Amniotic stem cell (primary cell): ENCODE results near the gene ZC3H8.

Experiments
- DNase-seq: peaks from one replicate; lab custom pipeline; 2025; lab: John Stamatoyannopoulos, UW

ZC3H8 gene

DNA sequence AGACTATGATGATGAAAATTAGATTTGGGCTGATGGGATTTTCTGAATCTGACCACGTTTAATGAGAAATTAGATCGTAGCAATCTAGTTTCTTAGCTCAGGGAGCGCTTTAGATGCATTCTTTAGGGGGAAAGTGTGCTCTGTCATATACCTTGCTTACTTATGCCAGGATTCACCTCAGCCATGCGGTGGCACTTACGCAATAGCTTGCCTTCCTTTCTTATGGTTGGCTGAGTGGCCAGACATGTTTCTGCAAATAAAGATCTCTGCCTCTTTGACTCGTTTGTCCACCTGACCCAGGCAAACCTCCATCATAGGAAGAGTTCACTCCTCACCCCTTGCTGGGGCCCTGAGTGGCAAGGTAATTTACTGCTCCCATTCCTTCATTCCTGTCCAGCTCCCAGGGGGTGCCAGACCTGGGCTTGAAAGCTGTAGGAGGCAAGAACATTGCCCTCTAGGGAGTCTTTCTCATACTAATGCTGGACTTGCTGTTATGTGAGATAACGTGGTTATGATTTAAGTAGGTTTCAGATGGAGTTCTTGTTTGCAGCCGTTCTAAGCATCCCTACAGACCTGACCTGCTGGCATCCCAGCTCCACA, 59.6 kb downstream of the ZC3H8 start:
- DNase-seq, result no peak

- no peak for DNase-seq
Measured at GRCh38 chr2:112194482-112194881, 60.4 kb downstream of the ZC3H8 start.

GRCh38 chr2:112194028-112194427, 60.8 kb downstream of the ZC3H8 start:
- DNase-seq, result no peak

DNA sequence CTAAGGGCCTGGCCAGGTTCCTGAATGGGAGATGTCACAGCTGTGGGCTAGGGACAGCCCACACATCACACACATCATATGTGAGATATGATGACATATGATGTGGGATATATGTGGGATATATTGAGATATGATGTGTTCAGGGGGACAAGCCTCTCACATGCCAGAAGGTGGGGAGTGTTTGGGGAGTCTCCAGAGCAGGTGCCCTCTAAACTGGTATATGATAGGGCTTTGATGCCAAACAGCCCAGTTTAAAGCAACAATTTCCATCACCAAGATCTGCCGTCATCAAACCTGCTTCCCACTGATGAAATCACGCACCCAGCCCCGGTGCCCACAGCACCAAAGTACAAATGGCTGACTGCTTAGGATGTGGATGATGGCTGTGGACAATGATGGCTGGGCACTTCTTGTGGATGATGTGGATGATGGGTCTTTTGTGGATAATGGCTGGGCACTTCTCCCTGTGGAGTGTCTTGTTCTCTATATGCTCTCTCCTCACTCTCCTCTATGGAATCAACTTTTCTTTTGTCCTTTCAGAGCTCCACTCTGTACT, 65.8 kb downstream of the ZC3H8 start:
- no peak for DNase-seq

DNA sequence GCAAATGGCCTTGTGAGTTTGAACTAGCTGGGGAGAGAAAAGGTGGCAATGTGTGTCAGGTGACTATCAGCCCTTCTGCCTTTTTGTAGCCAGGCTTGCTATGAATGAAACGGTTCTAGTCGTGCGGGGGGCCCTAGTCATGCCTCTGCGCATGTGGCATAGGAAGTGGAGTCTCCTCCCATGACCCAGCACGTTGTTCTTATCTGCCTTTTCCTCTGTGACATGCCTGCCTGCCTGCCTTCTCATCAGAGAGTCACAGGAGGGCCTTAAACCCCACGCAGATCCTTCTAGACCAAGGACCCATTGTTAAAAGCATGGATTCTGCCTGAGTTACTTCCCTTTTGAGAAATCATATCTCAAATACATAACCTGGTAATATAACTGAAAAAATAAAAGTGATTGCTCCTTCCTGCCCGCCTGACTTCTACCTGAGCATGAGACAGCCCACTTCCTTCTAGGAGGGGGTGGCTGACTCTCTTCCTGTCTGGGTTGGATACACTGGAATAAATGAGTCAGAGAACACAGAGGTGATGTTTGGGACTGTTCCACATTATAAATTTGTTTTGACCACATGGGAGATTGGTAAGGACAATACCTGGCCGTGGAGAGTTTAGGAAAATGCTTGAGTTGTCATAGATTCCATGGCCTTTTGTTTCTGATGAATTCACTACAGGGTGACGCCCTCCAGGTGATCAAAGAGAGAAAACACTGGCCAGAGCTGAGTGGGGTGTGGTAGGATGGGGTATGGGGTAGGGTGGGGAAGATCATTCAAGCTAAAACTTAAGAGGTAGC, 66.8 kb downstream of the ZC3H8 start:
- DNase-seq, result no peak

DNA sequence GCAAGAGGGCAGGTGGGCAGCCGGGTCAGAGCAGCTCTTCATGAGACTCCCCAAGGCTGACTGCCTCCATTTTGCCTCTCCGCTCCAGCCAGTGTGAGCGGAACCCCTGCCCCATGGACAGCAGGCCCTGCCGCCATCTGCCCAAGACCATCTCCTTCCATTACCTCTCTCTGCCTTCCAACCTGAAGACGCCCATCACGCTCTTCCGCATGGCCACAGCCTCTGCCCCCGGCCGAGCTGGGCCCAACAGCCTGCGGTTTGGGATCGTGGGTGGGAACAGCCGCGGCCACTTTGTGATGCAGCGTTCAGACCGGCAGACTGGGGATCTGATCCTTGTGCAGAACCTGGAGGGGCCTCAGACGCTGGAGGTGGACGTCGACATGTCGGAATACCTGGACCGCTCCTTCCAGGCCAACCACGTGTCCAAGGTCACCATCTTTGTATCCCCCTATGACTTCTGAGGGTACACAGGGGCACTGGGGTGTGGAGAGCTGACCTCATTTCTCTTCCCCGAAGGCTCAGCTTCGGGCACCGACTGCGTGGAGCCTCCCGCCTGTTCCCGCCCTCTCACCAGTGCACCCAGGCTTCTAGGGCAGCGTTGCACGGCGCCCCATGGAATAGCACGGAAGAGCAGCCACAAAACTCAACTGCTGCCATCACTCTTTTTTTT, 67.7 kb downstream of the ZC3H8 start:
- no peak for DNase-seq

- no peak for DNase-seq
Measured at GRCh38 chr2:112185131-112185530, 69.7 kb downstream of the ZC3H8 start.

- DNase-seq, result no peak
Measured at GRCh38 chr2:112184121-112184520, 70.7 kb downstream of the ZC3H8 start.

DNA sequence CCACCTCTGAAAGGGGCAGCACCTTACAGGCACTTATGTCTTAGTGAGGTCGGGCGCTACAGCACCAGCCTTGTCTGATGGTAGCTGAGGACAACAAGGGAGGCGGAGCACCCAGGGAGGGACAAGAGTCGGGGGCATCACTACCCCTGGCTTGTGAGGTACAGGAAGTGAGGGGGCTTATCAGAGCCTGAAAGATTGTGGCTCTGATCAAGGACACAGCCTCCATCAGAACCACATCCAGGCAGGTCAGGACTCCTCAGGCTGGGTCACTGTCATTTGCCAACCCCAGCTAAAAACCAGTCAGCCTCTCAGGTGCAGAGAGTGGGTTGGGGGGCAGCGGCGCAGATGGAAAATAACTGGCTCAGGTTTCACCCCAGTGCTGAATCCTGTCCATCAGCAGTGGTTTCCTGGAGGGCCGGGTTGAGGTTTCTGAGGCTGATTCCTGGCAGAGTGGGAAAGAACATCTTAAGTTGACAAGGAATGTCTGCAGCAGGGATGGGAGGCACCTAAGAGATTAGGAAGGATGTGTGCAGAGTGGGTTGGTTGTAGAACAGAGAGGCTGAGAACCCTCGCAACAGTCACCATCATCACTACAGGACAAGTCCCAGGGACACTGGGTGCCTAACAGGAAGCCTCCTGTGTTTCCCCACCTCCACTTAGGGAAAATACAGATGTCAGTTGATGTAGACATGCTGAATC, 71.4 kb downstream of the ZC3H8 start:
- no peak for DNase-seq

DNA sequence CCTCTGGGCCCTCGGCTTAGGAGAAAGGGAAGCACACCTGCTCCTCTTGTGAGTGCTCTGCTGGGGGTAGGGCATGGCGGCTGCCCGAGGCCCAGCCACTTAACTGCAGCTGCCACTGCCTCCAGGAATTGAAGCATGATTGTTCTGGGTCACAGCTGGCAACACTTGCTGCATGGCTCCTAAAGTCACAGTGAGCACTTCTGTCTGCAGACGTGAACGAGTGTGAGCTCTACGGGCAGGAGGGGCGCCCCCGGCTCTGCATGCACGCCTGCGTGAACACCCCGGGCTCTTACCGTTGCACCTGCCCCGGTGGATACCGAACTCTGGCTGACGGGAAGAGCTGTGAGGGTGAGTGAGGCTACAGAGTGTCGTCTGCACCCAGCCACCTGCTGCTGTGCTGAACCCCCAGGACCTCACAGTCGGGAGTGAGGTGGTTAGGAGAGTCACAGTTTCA, 72.2 kb downstream of the ZC3H8 start:
- DNase-seq, result no peak

GRCh38 chr2:112181571-112182290, 73.1 kb downstream of the ZC3H8 start:
- no peak for DNase-seq

DNA sequence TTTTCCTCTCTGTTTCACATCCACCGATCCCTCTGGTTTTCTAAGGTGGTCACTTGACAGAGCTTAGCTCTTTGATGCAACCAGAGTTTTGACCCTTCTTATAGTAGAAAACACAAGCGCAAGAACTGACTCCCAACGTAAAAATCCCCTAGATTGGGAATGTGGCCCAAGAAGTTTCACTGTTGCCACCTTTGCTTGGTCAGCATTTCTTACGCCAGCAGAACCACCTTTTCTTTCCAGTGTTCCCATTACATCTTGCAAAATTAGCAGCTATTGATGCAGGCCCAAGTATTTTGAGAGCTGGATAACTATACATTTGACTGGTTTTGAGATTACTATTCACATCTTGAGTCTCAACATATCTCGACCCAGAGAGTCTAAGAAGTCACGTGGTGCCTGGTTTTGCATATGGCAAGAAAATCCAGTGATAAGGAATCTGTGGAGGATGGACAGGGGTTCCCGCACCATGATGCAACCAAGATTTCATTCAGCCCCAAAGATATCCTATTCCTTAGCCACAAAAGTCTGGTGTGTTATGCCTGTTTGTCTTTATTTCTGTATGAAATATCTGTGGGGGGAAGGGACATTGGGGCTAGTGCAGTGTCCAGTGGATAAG, 78.8 kb downstream of the ZC3H8 start:
- DNase-seq, result no peak

DNA sequence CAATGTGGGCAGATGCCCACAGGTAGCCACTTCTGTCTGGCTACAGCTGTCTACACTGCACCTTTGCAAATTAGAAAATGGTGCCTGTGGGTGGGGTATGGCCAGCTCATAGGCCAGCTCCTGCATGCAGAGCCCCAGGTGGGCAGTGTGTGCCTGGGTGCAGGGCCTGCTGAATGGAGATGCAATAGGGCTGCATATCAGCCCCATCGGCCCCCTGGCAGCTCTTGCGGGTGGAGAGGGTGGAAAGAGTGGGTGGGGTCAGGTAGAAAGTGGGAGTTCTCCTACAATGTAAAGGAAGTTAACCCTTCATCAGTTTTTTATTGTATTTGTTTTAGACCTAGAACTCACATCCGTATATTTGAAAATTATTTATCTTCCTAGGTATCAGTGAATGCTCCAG, 79.5 kb downstream of the ZC3H8 start:
- no peak for DNase-seq

GRCh38 chr2:112174383-112174782, 80.5 kb downstream of the ZC3H8 start:
- DNase-seq, result no peak

DNA sequence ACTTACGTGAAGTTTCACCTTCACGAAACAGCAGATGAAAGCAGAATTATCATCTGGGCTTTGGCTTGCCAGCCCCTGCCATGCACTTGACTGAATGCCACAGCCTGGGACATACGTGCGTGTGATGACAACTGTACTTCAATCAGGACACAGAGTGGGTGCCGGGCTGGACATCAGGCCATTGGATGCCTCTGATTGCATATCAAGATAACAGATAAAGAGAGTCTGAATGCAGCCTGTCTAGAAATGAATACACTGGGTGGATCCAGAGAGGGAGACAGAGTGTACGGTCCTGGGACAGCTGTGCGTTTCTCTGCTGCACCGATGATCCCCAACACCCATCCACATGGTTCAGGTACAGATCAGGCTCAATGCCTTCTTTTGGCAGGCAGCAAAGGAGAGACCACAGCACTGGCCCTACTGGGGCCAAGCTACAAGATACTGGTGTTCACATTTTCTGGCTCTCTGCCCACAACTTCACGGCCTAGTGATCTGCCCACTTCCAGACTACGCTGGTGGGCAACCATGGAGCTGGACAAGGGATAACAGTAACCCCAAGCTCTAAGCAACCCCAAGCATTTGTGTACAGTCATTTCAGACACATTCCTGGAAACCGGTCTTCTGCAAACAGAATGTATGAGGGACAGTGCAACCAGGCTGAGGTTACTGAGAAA, 81.1 kb downstream of the ZC3H8 start:
- DNase-seq, result no peak

GRCh38 chr2:112170495-112170894, 84.3 kb downstream of the ZC3H8 start:
- no peak for DNase-seq

- no peak for DNase-seq
Measured at GRCh38 chr2:112168422-112169124, 86.3 kb downstream of the ZC3H8 start.

GRCh38 chr2:112166806-112167499, 87.9 kb downstream of the ZC3H8 start:
- no peak for DNase-seq

- DNase-seq, result no peak
Measured at GRCh38 chr2:112165296-112165695, 89.5 kb downstream of the ZC3H8 start.
